Cardiac fibroblast (primary cell): Measurements from ENCODE around the gene SMAD9.

Source experiments
- DNase-seq, 2 donors: peaks; one replicate each; pipeline versions ENCODE4 v3.0.0 to v3.0.0-alpha.2; 2010; ENCODE audit warnings: low read depth in 2 of 2
- H3K4me3 ChIP-seq, 2 donors: replicated peaks in 1 of 2; 1 replicate in 1 of 2; 2 replicates in 1 of 2; pipeline ENCODE4 v1.5.1; 2011; ENCODE audit warnings: low read depth in 2 of 2, low read length in 2 of 2, mild to moderate bottlenecking in 2 of 2, moderate library complexity in 1 of 2
- CTCF ChIP-seq: IDR thresholded peaks from one replicate; pipeline ENCODE4 v1.5.1; 2011; ENCODE audit warnings: low read depth, mild to moderate bottlenecking, low read length, inconsistent platforms

The SMAD9 gene

DNA sequence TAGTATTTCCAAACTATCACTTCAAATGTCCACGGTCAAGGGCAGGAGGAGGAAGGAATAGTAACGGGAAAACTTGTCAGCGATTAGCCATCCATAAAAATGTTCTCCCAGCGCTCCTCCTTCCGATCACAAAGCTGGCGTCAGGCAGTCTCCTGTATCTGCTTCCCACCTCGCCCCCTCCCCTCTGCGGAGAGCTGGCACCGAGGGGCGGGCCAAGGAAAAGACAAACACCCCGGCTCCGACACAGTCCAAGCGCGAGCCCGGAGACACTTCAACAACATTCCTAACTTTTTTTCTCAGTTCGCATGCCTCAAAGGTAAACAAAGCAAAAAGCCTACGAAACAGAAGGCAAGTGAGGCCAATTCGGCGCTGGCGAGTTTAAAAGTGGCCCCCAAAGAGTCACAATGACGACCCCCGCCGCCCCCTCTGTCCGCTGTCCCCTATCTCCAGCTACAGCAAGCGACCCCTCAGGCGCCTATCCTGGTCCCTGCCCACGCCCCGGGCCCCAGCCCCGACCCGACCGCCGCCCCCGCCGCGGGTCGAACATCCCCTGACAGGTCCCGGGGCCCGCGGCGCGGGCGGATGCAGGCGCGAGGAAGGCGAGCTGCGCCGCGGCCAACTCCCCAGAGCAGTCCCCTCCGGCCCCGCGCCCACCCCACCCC lies 736 bp downstream of the SMAD9 start:
- peak; percentile 4 to 39 for DNase-seq
- peak overlapping the region; percentile 69 for H3K4me3 ChIP-seq
- no peak for TF ChIP-seq CTCF

DNA sequence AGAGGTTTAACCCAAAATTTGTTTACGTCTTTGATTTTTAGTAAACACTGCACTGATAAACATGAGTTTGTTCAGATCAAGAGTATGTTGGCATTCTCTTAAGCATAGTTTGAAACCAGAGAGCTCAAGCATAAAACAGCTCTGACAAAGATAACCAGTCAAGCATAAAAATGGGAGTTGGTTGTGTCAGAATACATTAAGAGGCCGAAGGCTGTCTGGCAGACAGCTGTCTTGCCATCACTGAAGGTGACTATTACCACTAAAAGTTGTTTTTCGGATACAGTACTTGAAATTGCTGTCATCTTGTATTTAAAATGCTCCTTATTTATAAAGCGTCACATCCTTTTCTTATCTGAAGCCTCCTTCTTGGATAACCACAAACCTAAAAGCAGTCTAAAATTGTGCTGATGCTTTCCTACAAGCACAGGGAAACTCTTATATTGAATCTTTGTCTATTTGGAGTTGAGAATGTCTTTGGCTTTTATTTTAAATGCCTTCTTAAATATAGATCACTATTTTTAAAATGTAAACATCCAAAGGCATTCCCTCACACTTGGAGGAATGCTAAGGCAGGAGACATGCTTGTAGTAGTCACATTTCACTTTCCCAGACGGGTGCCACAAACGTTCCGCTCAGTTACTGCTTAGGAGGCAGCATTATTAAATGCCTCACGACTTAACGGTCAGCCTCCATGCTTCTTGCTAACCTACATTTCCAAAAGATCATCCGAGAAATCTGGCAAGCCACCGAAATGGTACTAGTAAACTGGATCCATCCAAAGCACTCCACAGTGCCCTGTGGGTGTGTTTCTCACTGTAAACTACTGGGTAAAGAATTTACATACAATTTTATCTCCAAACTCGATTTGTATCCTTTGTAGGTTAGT lies 1.5 kb downstream of the SMAD9 start:
- DNase-seq: peak in 1 of 2 donors; percentile 29
- no peak for TF ChIP-seq CTCF
- H3K4me3 ChIP-seq: peak overlapping the region; percentile 69

GRCh38 chr13:36917311-36917710 lies 2.7 kb downstream of the SMAD9 start:
- no peak overlapping the region for H3K4me3 ChIP-seq
- peak in 1 of 2 donors; percentile 15 for DNase-seq
- TF ChIP-seq CTCF: no peak

- TF ChIP-seq CTCF: no peak
- no peak for DNase-seq
- no peak overlapping the region for H3K4me3 ChIP-seq
Observed at GRCh38 chr13:36915896-36916640, 4.0 kb downstream of the SMAD9 start.

- no peak overlapping the region for H3K4me3 ChIP-seq
- no peak for DNase-seq
- no peak for TF ChIP-seq CTCF
Observed at GRCh38 chr13:36915106-36915505, 4.9 kb downstream of the SMAD9 start.

GRCh38 chr13:36914648-36915047 lies 5.4 kb downstream of the SMAD9 start:
- no peak overlapping the region for H3K4me3 ChIP-seq
- no peak for TF ChIP-seq CTCF
- no peak for DNase-seq
